Measurements from ENCODE around the gene ELFN1.

ELFN1 gene

DNA sequence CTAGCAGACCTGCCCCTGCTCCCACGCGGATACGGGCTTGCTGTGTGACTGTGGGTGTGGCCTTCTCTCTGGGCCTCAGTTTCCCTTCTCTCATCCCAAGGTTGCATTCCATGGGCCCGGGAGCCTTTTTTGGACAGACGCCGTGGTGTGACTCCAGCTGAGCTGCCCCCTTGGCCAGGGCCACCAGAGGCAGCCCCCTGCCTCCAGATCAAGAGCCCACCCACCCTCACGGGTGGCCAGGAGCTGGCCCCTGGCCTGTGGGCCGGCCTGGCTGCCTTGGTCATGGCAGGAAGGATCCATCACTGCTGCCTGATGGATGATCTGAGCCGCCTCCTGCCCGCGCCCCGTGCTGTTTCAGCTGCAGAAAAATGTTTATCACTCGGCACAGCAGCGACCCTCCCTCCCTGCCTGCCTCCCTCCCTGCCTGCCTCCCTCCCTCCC, 27.8 kb upstream of the ELFN1 start:
- no peak for DNase-seq (ENCODE audit: low read depth in 2 of 3, low spot score in 1 of 3)

- DNase-seq (ENCODE audit: low read depth in 2 of 3, low spot score in 1 of 3): no peak
These were observed 26.6 kb upstream of the ELFN1 start for GRCh38 chr7:1643270-1644092.

DNA sequence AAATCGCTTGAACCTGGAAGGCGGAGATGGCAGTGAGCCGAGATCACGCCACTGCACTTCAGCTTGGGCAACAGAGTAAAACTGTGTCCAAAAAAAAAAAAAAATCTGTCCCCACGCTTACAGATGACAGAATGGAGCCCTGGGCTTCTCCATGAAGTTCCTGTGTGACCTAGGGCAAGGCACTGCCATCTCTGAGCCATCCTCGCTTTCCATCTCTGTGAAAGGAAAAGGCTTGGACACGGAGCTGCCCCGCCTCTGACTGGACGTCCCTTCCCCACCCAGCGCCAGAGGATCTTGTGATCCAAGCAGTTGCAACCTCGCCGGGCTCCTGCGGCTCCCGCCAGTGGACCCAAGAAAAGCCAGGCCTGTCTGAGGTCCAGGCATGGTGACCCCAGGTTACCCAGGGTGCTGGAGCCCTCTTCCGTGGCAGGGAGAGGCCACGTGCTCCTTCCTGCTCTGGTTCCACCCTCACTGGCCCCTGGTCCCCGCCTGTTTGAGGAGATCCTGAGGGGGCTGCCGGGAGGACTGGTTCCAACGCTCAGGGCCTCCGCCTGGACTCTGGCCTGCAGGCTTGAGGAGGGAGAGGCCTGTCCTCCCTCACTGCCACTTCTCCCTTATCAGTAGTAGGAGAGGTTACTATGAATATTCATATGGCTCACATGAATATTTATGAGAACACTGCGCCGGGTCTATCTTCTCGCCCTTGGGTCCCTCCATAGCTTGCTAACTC, 25.6 kb upstream of the ELFN1 start:
- no peak for DNase-seq (ENCODE audit: low read depth in 2 of 3, low spot score in 1 of 3)

- no peak for DNase-seq (ENCODE audit: low read depth in 2 of 3, low spot score in 1 of 3)
These were observed 25.0 kb upstream of the ELFN1 start for GRCh38 chr7:1645071-1645409.

DNA sequence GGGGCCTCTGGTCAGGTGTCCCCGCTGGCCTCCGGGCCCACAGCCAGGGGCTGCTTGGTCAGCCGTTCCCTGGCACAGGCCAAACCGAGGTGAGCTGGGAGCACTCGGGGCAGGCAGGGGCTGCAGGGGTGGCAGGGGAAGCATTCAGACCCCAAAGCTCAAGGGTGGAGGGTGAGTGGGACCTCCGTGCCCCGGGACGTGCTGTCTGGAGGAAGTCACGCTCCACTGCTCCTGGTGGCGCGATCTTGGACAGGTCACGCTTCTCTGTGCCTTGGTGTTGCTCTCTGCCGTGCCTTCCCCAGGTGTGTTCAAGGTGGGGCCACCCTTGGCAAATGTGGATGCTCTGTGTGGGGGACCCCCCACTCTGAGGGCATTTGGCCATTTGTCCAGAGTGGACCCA, 24.6 kb upstream of the ELFN1 start:
- DNase-seq (ENCODE audit: low read depth in 2 of 3, low spot score in 1 of 3): no peak

DNA sequence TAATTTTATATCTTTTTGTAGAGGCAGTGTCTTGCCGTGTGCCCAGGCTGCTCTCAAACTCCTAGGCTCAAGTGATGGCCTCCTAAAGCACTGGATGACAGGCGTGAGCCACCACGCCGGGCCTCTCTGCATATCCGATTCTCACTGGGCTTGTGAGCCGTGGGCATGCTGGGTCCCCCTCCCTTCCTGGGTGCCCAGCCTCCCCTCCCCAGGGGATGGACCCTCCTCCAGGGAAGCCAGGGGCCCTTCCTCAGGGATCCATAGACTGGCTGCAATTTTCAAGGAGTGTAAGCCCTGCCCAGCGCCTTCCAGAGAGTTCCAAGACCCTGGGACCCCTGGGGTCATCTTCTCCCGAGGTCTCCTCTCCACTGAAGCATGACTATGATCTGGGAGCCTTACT, 23.7 kb upstream of the ELFN1 start:
- DNase-seq (ENCODE audit: low read depth in 2 of 3, low spot score in 1 of 3): no peak

DNA sequence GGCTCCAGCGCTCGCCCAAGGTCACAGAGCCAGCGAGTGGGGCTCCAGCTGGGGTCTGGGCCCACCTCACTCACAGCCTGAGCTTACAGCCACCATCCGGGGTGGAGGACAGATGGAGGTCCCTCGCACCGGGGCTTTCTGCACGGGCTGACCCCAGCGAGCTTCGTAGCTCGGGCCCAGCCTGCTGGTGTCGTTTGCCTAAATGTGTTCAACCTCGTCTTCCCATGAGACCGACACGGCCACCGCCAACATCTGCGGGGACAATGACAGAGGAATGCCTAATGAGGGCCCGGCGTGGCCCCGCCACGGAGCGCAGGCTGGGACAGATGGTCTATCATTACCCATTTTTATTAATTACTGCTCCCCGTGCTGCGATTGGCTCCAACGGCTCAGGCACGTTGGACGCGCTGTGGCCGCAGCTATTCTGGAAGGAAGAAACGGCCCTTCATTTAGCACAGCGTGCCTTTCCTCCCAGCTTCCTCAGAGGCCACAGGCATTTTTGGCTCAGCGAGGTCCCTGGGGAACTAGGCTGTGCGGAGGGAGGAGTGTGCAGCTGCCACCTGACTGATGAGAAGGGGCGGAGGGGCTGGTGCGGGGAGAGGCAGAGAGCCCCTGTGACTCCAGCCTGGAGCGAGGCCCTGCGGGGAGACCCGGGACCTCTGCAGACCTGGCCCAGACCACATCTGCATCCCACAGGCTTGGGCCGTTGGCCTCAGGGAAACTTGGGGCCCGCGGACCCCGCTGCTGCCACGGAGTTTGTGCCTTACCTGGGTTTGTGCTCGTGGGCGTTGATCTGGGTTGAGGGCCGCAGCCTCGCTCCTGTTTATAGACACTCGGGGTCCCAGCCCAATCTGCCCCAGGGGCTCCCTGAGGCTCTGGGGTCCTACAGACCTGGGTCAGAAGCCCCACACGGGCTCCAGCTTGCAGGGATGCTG, 22.9 kb upstream of the ELFN1 start:
- DNase-seq (ENCODE audit: low read depth in 2 of 3, low spot score in 1 of 3): no peak

- no peak for DNase-seq (ENCODE audit: low read depth in 2 of 3, low spot score in 1 of 3)
These were observed 22.0 kb upstream of the ELFN1 start for GRCh38 chr7:1647961-1648672.

DNA sequence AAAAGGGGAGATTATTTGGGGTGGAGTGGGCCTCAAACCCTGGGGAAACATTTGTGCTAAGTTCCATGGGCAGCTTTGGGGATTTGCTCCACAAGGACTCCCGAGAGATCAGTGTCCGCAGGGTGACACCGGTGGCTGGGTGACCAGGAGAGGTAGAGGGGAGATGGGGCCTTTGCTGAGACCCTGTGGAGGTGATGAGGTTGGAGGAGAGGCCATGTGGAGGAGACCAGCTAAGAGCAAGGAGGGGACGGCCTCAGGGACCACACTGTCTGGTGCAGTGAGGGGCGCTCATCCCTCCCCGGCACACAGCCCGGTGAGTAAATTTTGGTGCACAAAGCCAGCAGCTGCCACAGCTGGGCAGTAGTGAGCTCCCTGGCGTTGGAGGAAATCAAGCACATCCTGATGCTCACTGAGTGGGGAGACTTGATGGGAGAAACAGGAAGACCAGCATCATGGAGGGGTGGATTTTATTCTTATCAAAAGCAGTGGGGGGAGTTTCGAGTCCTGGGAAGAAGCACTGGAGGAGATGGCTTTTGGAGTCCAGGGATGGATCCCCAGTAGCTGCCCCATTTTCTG, 20.2 kb upstream of the ELFN1 start:
- DNase-seq (ENCODE audit: low read depth in 2 of 3, low spot score in 1 of 3): no peak

GRCh38 chr7:1650363-1651030, 19.6 kb upstream of the ELFN1 start:
- no peak for DNase-seq (ENCODE audit: low read depth in 2 of 3, low spot score in 1 of 3)

GRCh38 chr7:1651031-1651446, 19.0 kb upstream of the ELFN1 start:
- no peak for DNase-seq (ENCODE audit: low read depth in 2 of 3, low spot score in 1 of 3)

GRCh38 chr7:1651891-1652290, 18.2 kb upstream of the ELFN1 start:
- DNase-seq (ENCODE audit: low read depth in 2 of 3, low spot score in 1 of 3): no peak

- no peak for DNase-seq (ENCODE audit: low read depth in 2 of 3, low spot score in 1 of 3)
These were observed 16.6 kb upstream of the ELFN1 start for GRCh38 chr7:1653500-1653899.

GRCh38 chr7:1654111-1654510, 16.0 kb upstream of the ELFN1 start:
- no peak for DNase-seq (ENCODE audit: low read depth in 2 of 3, low spot score in 1 of 3)

GRCh38 chr7:1654738-1655475, 15.2 kb upstream of the ELFN1 start:
- no peak for DNase-seq (ENCODE audit: low read depth in 2 of 3, low spot score in 1 of 3)

GRCh38 chr7:1659696-1660095, 10.4 kb upstream of the ELFN1 start:
- DNase-seq (ENCODE audit: low read depth in 2 of 3, low spot score in 1 of 3): no peak

- no peak for DNase-seq (ENCODE audit: low read depth in 2 of 3, low spot score in 1 of 3)
These were observed 8.6 kb upstream of the ELFN1 start for GRCh38 chr7:1661461-1661860.

DNA sequence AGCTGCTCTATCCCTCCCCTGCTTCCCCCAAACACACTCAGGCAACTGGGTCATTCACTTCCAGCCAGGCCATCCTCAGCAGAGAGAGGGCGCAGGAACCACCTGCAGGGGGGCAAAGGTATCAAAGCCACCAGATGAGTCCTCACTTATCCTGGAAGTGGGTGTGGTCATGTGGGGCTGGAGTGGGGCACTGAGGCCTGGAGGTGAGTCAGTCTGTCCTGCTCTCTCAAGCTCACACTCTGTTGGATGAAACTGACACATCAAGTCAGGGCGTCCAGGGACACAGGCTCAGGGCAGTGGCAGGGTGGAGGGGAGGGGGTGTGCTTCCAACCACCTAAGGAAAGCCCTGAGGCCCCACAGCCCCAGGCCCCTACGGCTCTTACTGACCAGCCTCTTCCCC, 8.0 kb upstream of the ELFN1 start:
- DNase-seq (ENCODE audit: low read depth in 2 of 3, low spot score in 1 of 3): no peak

- DNase-seq (ENCODE audit: low read depth in 2 of 3, low spot score in 1 of 3): no peak
These were observed 7.3 kb upstream of the ELFN1 start for GRCh38 chr7:1662767-1663166.
